ENCODE data around the gene AP1M1.

The AP1M1 gene

GRCh38 chr19:16272945-16273344 lies 75.2 kb downstream of the AP1M1 start:
- H3F3A ChIP-seq (ENCODE audit: control insufficient read depth, insufficient read depth) = no peaks in the 10 kb centered on the region
- TF ChIP-seq CTCF (IDR thresholded peaks at IDR 0.05; ENCODE audit: low read depth, low read length, poor library complexity, severe bottlenecking) = no peak
- no peak for TF ChIP-seq EZH2phosphoT487 (IDR thresholded peaks at IDR 0.05; ENCODE audit: borderline replicate concordance, low read length)
- no peaks in the 10 kb centered on the region for H3K9me3 ChIP-seq (ENCODE audit: control insufficient read depth, insufficient read depth, low read length)
- peaks cover 7% of the 10 kb centered on the region; the same call in 1 of the 2 replicates for H3K27me3 ChIP-seq (ENCODE audit: control insufficient read depth, low read length)
- no peak overlapping the region for H3K4me2 ChIP-seq (ENCODE audit: low read length)
- H3K27ac ChIP-seq (ENCODE audit: low read depth, low read length) = no peak overlapping the region
- H3K9me2 ChIP-seq (replicated peaks; ENCODE audit: control insufficient read depth, low read length) = no peaks in the 10 kb centered on the region
- no peaks in the 10 kb centered on the region for H3K36me3 ChIP-seq (ENCODE audit: control insufficient read depth, low read length)
- H3K4me3 ChIP-seq (ENCODE audit: low read length) = no peak overlapping the region
- no peaks in the 10 kb centered on the region for H3K4me1 ChIP-seq (ENCODE audit: control insufficient read depth, low read length)
- H4K20me1 ChIP-seq (ENCODE audit: control insufficient read depth, insufficient read depth, low read depth, low read length) = no peaks in the 10 kb centered on the region
- H3K79me2 ChIP-seq (ENCODE audit: control insufficient read depth, low read length) = no peaks in the 10 kb centered on the region

GRCh38 chr19:16274447-16274846 lies 76.7 kb downstream of the AP1M1 start:
- Histone ChIP-seq H3K9me3 (ENCODE audit: control insufficient read depth, insufficient read depth, low read length) (no peaks in the 10 kb centered on the region), H3K9me2 (replicated peaks; ENCODE audit: control insufficient read depth, low read length) (no peaks in the 10 kb centered on the region), H3F3A (ENCODE audit: control insufficient read depth, insufficient read depth) (no peaks in the 10 kb centered on the region), H3K79me2 (ENCODE audit: control insufficient read depth, low read length) (no peaks in the 10 kb centered on the region), H3K27ac (ENCODE audit: low read depth, low read length) (no peak overlapping the region), H4K20me1 (ENCODE audit: control insufficient read depth, insufficient read depth, low read depth, low read length) (no peaks in the 10 kb centered on the region), H3K27me3 (ENCODE audit: control insufficient read depth, low read length) (0 out of 2 replicates have a peak, but pooled peaks cover 3% of the 10 kb centered on the region), H3K4me3 (ENCODE audit: low read length) (no peak overlapping the region), H3K4me2 (ENCODE audit: low read length) (no peak overlapping the region), H3K4me1 (ENCODE audit: control insufficient read depth, low read length) (no peaks in the 10 kb centered on the region), H3K36me3 (ENCODE audit: control insufficient read depth, low read length) (no peaks in the 10 kb centered on the region)
- TF ChIP-seq CTCF (IDR thresholded peaks at IDR 0.05; ENCODE audit: low read depth, low read length, poor library complexity, severe bottlenecking) (no peak), EZH2phosphoT487 (IDR thresholded peaks at IDR 0.05; ENCODE audit: borderline replicate concordance, low read length) (no peak)

- no peaks in the 10 kb centered on the region for H3K9me3 ChIP-seq (ENCODE audit: control insufficient read depth, insufficient read depth, low read length)
- H3K36me3 ChIP-seq (ENCODE audit: control insufficient read depth, low read length) = no peaks in the 10 kb centered on the region
- H3K27ac ChIP-seq (ENCODE audit: low read depth, low read length) = no peak overlapping the region
- no peak overlapping the region for H3K4me2 ChIP-seq (ENCODE audit: low read length)
- H3K4me3 ChIP-seq (ENCODE audit: low read length) = no peak overlapping the region
- H3F3A ChIP-seq (ENCODE audit: control insufficient read depth, insufficient read depth) = 0 out of 2 replicates have a peak, but pooled peaks cover 3% of the 10 kb centered on the region
- H3K4me1 ChIP-seq (ENCODE audit: control insufficient read depth, low read length) = peaks cover 13% of the 10 kb centered on the region
- H3K27me3 ChIP-seq (ENCODE audit: control insufficient read depth, low read length) = peaks cover 18% of the 10 kb centered on the region
- no peaks in the 10 kb centered on the region for H4K20me1 ChIP-seq (ENCODE audit: control insufficient read depth, insufficient read depth, low read depth, low read length)
- no peaks in the 10 kb centered on the region for H3K79me2 ChIP-seq (ENCODE audit: control insufficient read depth, low read length)
- no peak for TF ChIP-seq CTCF (IDR thresholded peaks at IDR 0.05; ENCODE audit: low read depth, low read length, poor library complexity, severe bottlenecking)
- no peak for TF ChIP-seq EZH2phosphoT487 (IDR thresholded peaks at IDR 0.05; ENCODE audit: borderline replicate concordance, low read length)
- no peaks in the 10 kb centered on the region for H3K9me2 ChIP-seq (replicated peaks; ENCODE audit: control insufficient read depth, low read length)
Observed at GRCh38 chr19:16280306-16280705, 82.6 kb downstream of the AP1M1 start.
